Right lobe of liver (tissue), 4 donors: ENCODE measurements around the gene ATP13A2.

ENCODE experiments used
- POLR2A ChIP-seq: fragments of 450-650 bp; IDR thresholded peaks from one replicate; pipeline ENCODE4 v1.6.1; 2017; ENCODE audit warnings: antibody characterized with exemption, mild to moderate bottlenecking
- TF ChIP-seq, protein P1 (sequence below), 4 donors: fragments of 200-600 bp in 3 of 4; fragments of 450-650 bp in 1 of 4; IDR thresholded peaks; one replicate each; pipeline versions ENCODE4 v1.5.1 to v1.8.0; 2016 to 2022; ENCODE audit warnings: antibody characterized with exemption in 4 of 4, mild to moderate bottlenecking in 2 of 4
- donor health status: DM: no; HTN: no; CAD: no.
- donor health status: DM: no; HTN: no; CAD: no.
- donor health status: DM: no; HTN: yes; CAD: no.

DNA sequence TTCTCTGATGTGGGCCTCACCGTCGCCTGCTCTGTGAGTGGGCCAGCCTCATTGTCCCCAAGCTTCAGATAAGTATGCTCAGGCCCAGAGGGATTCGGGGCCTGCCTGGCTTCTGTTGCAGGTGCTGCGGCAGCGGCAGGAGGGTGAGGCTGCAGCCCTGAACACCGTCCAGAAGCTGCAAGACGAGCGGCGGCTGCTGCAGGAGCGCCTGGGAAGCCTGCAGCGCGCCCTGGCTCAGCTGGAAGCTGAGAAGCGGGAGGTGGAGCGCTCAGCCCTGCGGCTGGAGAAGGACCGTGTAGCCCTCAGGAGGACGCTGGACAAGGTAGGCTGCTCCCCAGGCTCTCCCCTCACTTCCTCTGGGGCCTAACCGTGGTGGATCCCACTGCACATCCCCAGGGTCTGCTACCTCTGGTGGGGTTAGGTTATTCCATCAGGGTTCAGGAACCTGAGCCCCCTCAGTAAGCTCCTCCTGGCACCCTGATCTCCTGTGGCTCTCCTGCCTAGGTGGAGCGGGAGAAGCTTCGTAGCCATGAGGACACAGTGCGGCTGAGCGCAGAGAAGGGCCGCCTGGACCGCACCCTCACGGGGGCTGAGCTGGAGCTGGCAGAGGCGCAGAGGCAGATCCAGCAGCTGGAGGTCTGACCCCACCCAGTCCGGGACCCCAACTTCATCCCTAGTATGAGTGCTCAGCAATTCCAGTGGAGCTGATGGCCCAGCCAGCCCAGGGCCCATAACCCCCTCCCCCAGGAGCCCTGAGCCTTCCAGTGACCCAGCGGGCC is 41.4 kb downstream of the ATP13A2 start:
- TF ChIP-seq, protein P1, sequence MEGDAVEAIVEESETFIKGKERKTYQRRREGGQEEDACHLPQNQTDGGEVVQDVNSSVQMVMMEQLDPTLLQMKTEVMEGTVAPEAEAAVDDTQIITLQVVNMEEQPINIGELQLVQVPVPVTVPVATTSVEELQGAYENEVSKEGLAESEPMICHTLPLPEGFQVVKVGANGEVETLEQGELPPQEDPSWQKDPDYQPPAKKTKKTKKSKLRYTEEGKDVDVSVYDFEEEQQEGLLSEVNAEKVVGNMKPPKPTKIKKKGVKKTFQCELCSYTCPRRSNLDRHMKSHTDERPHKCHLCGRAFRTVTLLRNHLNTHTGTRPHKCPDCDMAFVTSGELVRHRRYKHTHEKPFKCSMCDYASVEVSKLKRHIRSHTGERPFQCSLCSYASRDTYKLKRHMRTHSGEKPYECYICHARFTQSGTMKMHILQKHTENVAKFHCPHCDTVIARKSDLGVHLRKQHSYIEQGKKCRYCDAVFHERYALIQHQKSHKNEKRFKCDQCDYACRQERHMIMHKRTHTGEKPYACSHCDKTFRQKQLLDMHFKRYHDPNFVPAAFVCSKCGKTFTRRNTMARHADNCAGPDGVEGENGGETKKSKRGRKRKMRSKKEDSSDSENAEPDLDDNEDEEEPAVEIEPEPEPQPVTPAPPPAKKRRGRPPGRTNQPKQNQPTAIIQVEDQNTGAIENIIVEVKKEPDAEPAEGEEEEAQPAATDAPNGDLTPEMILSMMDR (IDR thresholded peaks at IDR 0.05): no peak
- TF ChIP-seq POLR2A: no peak
